ENCODE results near the gene WHRN.

Gene WHRN

DNA sequence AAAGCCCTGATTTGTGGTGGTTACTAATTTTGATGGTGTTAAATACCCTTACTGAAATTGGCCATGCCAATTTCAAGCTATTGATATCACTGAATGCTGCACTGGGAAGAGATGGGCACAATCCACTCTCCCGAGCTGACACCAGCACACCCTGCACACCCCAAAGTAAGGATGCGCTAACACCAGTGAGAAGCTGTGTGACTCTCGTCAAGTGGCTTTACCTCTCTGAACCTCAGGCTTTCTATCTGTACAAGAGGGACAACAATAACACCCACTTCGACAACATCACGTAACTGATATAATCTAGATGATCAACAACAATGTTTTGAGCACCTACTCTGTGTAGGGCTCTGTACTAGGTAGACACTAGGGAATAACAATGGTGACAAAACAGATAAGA is 109.5 kb downstream of the WHRN start:
- no peak for DNase-seq

- DNase-seq = no peak
Measured at GRCh38 chr9:114395334-114395617, 110.0 kb downstream of the WHRN start.

DNA sequence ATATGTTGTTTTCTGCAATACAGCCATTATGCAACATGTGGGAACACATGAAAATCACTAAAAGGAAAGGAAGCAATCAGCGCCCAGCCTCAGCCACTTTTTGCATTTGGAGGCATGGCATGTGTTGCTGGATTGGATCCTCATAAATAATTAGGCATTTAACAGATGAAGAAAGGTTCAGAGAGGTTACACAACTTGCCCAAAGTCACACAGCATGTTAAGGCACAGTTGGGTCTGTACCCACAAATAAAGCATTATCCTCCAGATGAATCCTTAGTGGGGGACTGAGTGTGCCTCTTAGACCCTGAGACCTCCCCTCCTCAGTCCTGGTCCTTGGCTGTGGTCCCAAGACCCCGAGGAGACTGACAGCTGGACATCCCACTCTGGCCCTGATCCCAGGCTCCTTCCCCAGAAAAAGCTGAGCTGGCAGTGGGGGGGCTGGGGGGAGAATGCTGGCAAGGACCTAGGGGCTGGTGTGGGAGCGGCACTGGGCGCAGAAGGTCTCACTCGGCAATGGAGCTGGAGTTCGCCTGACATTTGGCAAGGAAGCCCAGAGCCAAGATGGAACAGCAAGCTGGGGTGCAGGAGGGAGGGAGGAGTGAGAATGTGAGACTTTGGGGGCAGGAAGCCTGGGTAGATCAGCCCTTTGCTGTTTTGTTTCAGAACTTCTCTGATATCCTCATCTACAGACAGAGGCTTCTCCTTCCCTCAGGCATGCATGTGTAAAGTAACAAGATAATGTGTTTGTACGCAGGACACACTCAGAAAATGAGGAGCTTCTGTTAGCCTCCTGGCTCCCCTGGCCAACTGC is 110.5 kb downstream of the WHRN start:
- no peak for DNase-seq

- no peak for DNase-seq
Measured at GRCh38 chr9:114392749-114393112, 112.5 kb downstream of the WHRN start.

- DNase-seq = no peak
Measured at GRCh38 chr9:114390952-114391351, 114.3 kb downstream of the WHRN start.

GRCh38 chr9:114389612-114390368 is 115.5 kb downstream of the WHRN start:
- DNase-seq = no peak

GRCh38 chr9:114388764-114389375 is 116.4 kb downstream of the WHRN start:
- DNase-seq = no peak

DNA sequence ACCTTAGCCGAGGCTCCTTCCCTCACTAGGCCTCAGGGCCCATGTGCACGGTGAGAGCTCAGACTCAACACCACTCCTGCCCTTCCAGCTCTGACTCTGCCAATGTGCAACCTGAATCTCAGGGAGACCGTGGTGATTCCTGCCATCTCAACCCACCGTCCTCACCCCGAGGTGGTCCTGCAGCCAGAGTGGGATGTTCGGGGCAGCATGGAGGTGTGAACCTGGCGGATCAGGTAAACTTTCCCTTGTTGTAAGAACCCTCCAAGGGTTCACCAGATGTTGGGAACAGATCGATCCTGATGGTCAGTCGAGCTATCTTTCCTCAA is 117.0 kb downstream of the WHRN start:
- no peak for DNase-seq

DNA sequence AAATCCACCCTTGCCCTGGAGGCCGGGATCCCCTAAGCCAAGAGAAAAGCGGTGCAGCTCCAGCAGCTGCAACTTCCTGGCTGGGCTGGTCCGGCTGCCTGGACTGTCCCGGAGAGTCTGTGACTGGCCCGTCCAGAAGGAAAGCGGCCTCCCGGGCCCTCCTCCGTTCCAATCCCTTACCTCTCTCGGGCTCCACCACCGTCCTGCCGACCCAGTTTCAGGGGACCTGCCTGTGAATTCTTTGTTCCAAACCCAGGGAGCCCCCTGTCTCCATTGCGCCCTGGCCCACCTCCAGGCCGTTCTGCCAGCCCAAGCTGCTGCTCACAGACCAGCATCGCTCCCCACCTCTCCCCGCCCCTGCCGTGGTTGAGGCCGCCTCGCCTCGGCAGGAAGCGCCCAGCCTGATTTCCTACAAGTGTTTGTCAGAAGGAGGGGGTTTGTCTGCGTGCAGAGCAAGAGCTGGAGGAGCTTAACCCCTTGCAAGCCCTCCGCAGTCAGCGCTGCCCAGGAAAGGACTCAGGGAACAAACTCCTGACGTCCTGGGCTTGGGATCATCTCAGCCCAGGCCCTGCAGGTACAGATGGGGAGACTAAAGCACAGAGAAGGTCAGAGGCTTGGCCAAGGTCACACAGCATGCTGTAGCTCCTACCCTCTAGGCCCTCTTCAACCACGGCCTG is 117.5 kb downstream of the WHRN start, which contains the start of gene AKNA:
Gene AKNA, minus strand, starts transcription at position 303 of the 677 bp plus-strand sequence. CDS start 6,649 bp downstream, outside the sequence.
- DNase-seq = peak; percentile 74

DNA sequence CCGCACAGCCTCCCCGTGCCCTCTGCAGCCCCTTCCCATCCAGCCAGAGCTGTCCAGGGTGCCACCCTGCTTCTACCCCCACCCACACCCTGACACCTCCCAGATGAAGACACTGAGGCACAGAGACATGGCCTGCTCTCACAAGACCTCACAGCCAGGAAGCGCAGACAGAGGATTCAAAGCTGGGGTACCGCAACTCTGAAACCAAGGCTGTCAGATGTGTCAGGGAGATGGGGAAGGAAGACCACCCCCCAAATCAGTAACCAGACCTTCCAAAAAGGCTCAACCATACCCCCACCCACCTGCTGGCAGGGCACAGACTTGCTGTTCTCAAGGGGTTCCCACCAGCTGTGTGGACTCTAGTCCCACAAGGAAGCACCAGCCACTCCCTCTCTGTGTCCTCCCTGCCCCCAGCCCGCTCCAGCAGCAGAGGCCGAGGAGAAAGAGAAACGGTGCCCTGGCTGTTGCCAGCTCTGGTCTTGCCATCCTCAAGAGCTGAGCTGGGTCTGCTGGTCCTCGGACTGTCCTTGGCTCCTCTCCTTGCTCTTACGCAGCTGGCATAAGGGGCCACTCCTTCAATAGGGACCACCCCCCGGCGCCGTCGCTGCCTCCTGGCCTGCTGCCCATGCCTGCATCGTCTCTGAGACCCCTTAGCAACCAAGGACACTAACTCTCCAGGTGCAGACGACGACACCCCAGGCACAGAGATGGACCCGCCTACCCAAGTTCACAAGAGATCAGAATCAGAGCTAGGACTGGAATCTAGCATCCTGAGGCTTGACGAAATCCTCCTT is 118.2 kb downstream of the WHRN start:
- DNase-seq = peak; percentile 86

DNA sequence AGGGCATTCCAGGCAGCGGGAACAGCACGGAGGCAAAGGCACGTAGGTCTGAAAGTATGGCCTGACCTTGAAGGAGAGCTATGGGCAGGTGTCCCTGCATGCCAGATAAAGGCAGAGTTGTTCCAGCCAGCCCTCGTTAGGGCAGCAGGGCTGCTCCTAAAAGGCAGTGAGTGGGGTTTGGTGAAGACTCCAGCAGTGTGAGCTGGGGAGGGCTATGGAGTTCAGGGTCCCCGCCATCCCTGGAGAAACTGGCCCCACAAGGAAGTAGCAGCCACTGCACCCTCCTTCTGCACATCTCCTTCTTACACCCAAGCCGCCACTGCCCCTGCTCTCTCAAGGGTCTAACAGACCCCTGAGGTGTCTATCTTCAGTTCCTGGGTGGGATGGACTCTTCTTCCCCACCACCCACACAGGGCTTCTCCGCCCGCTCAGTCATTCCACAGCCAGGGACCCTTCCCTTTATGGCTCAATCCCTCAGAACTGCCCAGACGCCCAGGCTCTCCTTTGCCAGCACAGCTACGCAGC is 118.8 kb downstream of the WHRN start:
- DNase-seq = peak; percentile 16

DNA sequence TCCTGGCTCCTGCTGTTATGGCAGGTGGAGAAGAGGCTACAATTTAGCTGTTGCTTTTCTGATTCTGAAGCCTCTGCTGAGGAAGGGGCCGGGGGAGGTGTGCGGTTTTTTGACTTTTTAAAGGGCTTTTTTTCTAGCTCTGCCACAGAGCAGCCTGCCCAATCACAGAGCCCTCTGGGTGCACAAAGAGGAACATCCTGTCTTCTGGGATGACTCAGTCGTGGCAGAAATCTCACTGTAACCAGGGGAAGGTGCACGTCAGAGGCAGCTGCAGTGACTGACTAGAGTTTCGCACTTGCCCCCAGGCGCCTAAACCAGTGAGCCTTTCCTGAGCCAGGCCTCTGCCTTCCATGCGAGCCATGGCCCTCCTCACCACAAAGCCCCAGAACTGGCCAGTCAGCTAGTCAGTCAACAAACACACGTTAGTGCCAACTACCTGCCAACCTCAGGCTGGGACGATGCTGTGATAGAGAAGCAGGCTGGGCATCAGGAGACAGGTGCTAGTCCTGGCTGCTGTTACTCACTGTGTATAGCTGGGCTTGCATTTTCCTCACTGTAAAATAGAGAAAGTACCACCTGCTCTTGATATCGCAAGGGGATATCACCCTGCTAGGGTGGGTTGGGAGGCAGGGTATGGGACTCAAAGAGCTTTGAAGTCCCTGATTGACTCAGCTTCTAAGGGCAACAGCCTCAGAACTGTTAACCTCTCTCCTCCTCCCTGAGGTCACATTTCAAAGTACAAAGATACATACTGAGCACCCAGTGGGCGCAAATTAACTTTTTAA is 119.7 kb downstream of the WHRN start:
- no peak for DNase-seq

DNA sequence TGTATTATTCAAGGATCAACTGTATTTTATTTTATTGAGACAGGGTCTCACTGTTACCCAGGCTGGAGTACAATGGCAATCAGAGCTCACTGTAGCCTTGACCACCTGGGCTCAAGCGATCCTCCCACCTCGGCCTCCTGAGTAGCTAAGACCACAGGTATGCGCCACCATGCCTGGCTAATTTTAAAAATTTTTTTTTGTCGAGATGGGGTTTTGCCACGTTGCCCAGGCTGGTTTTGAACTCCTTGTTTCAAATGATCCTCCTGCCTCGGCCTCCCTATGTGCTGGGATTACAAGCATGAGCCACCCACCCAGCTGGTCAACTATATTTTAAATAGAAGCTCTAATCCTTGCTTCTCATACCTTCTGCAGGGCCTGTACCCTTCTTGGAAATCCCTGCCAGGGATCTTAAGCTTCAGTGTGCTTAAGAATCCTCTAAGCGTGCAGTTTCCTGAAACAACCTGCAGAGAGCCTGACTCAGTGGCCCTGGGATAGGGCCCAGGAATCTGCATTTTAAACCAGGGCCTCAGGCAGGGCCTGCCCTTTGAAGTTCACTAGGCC is 120.4 kb downstream of the WHRN start:
- DNase-seq = no peak

DNA sequence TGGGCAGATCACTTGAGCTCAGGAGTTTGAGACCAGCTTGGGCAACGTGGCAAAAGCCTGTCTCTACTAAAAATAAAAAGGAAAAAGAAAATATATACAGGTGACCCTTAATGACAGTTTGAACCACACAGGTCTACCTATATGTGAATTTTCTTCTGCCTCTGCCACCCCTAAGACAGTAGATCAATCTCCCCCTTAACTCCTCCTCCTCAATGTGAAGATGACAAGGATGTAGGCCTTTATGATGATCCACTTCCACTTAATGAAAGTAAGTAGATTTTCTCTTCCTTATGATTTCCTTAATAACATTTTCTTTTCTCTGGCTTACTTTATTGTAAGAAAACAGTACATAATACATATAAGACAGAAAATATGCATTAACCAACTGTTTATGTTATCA is 120.9 kb downstream of the WHRN start:
- DNase-seq = no peak

GRCh38 chr9:114383521-114384231 is 121.6 kb downstream of the WHRN start:
- DNase-seq = no peak

- no peak for DNase-seq
Measured at GRCh38 chr9:114382699-114383520, 122.4 kb downstream of the WHRN start.

GRCh38 chr9:114378883-114379282 is 126.4 kb downstream of the WHRN start:
- DNase-seq = no peak

DNA sequence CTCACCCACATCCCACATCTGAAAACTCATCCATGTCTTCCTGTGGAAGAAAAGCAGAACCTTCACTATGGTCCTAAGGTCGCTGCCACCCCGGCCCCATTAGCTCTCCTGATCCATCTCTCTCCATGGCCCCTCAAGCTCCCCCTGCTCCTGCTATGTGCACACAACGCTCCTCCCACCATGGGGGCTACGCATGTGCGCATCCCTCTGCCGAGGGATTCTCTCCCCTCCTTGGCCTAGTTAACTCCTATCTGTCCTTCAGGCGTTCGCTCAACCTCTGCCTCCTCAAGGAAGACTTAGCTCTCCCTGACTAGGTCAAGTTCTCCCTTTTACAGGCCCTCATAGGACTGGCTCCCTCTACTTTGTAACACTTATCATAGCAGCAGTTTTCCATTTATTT is 127.3 kb downstream of the WHRN start:
- DNase-seq = no peak

GRCh38 chr9:114376586-114377445 is 128.5 kb downstream of the WHRN start:
- DNase-seq = no peak
